ENCODE results near the gene USP44. TPM values are rescaled to one million over a fixed set of nuclear protein-coding genes. Genes with fewer than 3 reads are reported as not detected.
A peak's percentile ranks its signal among the peaks of the same experiment; 100 is the strongest.

Gene USP44
- total RNA-seq, result 10 to 100 TPM; 17.5 to 30.8 TPM
- polyA plus RNA-seq (2013, experiment 1 of 2), result 16.9 TPM
- 12.0 TPM for polyA plus RNA-seq (2013, experiment 2 of 2)
- long read RNA-seq, experiment 1, partial matches to known transcripts, result 0 of 4 reads
- long read RNA-seq, experiment 1, other reads (novel, unspliced or antisense), result 4 of 4 reads
- long read RNA-seq, experiment 2, full-length matches to known transcripts, result 24 of 43 reads
- long read RNA-seq, experiment 2, partial matches to known transcripts, result 4 of 43 reads
- long read RNA-seq, experiment 2, other reads (novel, unspliced or antisense), result 15 of 43 reads
- long read RNA-seq, experiment 3, full-length matches to known transcripts, result 108 of 150 reads
- long read RNA-seq, experiment 3, partial matches to known transcripts, result 10 of 150 reads
- long read RNA-seq, experiment 3, other reads (novel, unspliced or antisense), result 32 of 150 reads
- long read RNA-seq, experiment 4, partial matches to known transcripts, result 2 of 4 reads
- long read RNA-seq, experiment 4, other reads (novel, unspliced or antisense), result 0 of 4 reads

DNA sequence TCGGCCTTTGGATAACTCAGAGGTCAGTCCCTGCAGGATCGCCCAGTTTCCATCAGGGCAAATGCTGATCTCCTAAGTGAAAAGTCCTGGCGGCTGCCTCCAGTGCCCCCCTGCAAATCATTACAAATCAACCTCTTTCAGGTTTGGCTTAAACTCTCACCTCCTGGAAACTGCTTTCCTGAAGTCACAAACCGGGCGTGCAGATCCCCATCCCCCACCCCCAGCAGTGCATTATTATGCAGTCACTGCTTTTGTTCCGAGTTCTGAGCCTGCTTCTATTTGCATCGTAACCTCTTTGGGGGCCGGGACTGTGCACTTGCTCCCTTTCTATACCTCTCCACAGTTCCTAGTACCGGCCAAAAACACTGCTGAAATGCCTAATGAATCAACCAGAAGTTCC lies at the start of gene USP44:
Gene USP44, minus strand, starts transcription at position 172 of the 400 bp plus-strand sequence. CDS start 17,220 bp downstream, outside the sequence.
- Mint-ChIP-seq H3K4me3 (peak within 1 kb of the TSS; percentile 58), H3K27ac (peak within 1 kb of the TSS; percentile 65), H3K4me1 (peaks cover 32% of the 10 kb centered on the region), H3K9me3 (peaks cover 11% of the 10 kb centered on the region), H3K36me3 (ENCODE audit: low read depth) (peaks cover 5% of the 10 kb centered on the region), H3K27me3 (ENCODE audit: insufficient read depth) (peaks cover 28% of the 10 kb centered on the region)
- Histone ChIP-seq H3K27me3 (ENCODE audit: control insufficient read depth, insufficient read depth, low read length, poor library complexity, severe bottlenecking) (peaks cover 17% of the 10 kb centered on the region), H3K4me3 (ENCODE audit: low read length) (no peak within 1 kb of the TSS), H3K36me3 (ENCODE audit: control insufficient read depth, insufficient read depth, low read length) (no peaks in the 10 kb centered on the region), H3K4me1 (ENCODE audit: control insufficient read depth, insufficient read depth, low read length) (peaks cover 3% of the 10 kb centered on the region), H3K9ac (ENCODE audit: extremely low read depth, low read length, poor library complexity, severe bottlenecking) (no peak within 1 kb of the TSS), H3K9me3 (ENCODE audit: control insufficient read depth, low read length) (peaks cover 13% of the 10 kb centered on the region), H3K27ac (ENCODE audit: low read depth, low read length) (no peak within 1 kb of the TSS)
- 15 to 22% methylated on average over 4 to 8 of the region's 9 CpGs for WGBS, 2 experiments (ENCODE audit: insufficient coverage in 1 of 2, insufficient read length in 1 of 2)
- peak; percentile 90 for DNase-seq
- no peak for TF ChIP-seq CTCF (conservative IDR thresholded peaks at IDR 0.05)

GRCh38 chr12:95600567-95600966 lies 49.3 kb upstream of the USP44 start:
- H3K4me3 ChIP-seq (ENCODE audit: low read length), result no peak overlapping the region
- Mint-ChIP-seq H3K36me3 (ENCODE audit: low read depth) (no peaks in the 10 kb centered on the region), H3K4me1 (no peaks in the 10 kb centered on the region), H3K9me3 (no peaks in the 10 kb centered on the region), H3K27me3 (ENCODE audit: insufficient read depth) (peaks cover 48% of the 10 kb centered on the region), H3K4me3 (no peak overlapping the region), H3K27ac (no peak overlapping the region)
- 95 to 97% methylated on average over 7 to 8 of the region's 8 CpGs for WGBS, 2 experiments (ENCODE audit: insufficient coverage in 1 of 2, insufficient read length in 1 of 2)
- H3K27ac ChIP-seq (ENCODE audit: low read depth, low read length), result no peak overlapping the region
- H3K4me1 ChIP-seq (ENCODE audit: control insufficient read depth, insufficient read depth, low read length), result no peaks in the 10 kb centered on the region
- no peak overlapping the region for H3K9ac ChIP-seq (ENCODE audit: extremely low read depth, low read length, poor library complexity, severe bottlenecking)
- TF ChIP-seq CTCF (conservative IDR thresholded peaks at IDR 0.05), result no peak
- no peaks in the 10 kb centered on the region for H3K36me3 ChIP-seq (ENCODE audit: control insufficient read depth, insufficient read depth, low read length)
- peaks cover 34% of the 10 kb centered on the region for H3K27me3 ChIP-seq (ENCODE audit: control insufficient read depth, insufficient read depth, low read length, poor library complexity, severe bottlenecking)
- no peaks in the 10 kb centered on the region for H3K9me3 ChIP-seq (ENCODE audit: control insufficient read depth, low read length)
- peak; percentile 38 for DNase-seq

- DNase-seq, result no peak
- H3K27ac ChIP-seq (ENCODE audit: low read depth, low read length), result no peak overlapping the region
- WGBS, 2 experiments (ENCODE audit: insufficient coverage in 1 of 2, insufficient read length in 1 of 2), result 97 to 100% methylated on average over 4 of the region's 5 CpGs
- no peaks in the 10 kb centered on the region for H3K9me3 ChIP-seq (ENCODE audit: control insufficient read depth, low read length)
- H3K36me3 ChIP-seq (ENCODE audit: control insufficient read depth, insufficient read depth, low read length), result no peaks in the 10 kb centered on the region
- Mint-ChIP-seq H3K9me3 (no peaks in the 10 kb centered on the region), H3K4me1 (peaks cover 2% of the 10 kb centered on the region), H3K4me3 (no peak overlapping the region), H3K27me3 (ENCODE audit: insufficient read depth) (peaks cover 41% of the 10 kb centered on the region), H3K27ac (no peak overlapping the region), H3K36me3 (ENCODE audit: low read depth) (no peaks in the 10 kb centered on the region)
- no peaks in the 10 kb centered on the region for H3K4me1 ChIP-seq (ENCODE audit: control insufficient read depth, insufficient read depth, low read length)
- H3K4me3 ChIP-seq (ENCODE audit: low read length), result no peak overlapping the region
- no peak overlapping the region for H3K9ac ChIP-seq (ENCODE audit: extremely low read depth, low read length, poor library complexity, severe bottlenecking)
- no peak for TF ChIP-seq CTCF (conservative IDR thresholded peaks at IDR 0.05)
- H3K27me3 ChIP-seq (ENCODE audit: control insufficient read depth, insufficient read depth, low read length, poor library complexity, severe bottlenecking), result peaks cover 27% of the 10 kb centered on the region
Observed at GRCh38 chr12:95599880-95600279, 48.6 kb upstream of the USP44 start.
